Posterior cingulate gyrus (tissue), 11 donors: Measurements from ENCODE around the gene RAB43.

ENCODE experiments used
- DNase-seq, 10 donors: peaks; one replicate each; pipeline versions ENCODE4 v3.0.0 to v3.0.0-alpha.2; 2020 to 2021; ENCODE audit warnings: mixed read lengths in 3 of 10
- intact Hi-C: fragments of 100-400 bp; cut with DNase I; formaldehyde crosslinking; loops from one replicate; pipeline ENCODE4 v1.15.1; 2023

The RAB43 gene

GRCh38 chr3:129046732-129047552 lies 74.7 kb downstream of the RAB43 start:
- peak in 3 of 10 donors; percentile 66 to 71 (median 66) for DNase-seq
- intact Hi-C loops: no loop called here

- peak in 3 of 10 donors; percentile 61 to 70 (median 63) for DNase-seq
- intact Hi-C loops: no loop called here
Measured at GRCh38 chr3:129046037-129046731, 75.4 kb downstream of the RAB43 start.

- intact Hi-C loops: no loop called here
Measured at GRCh38 chr3:129045675-129046036, 75.9 kb downstream of the RAB43 start.

GRCh38 chr3:129040579-129041300 lies 80.9 kb downstream of the RAB43 start:
- intact Hi-C loops: no loop called here
- DNase-seq: no peak

More at GRCh38 chr3:129045675-129046036, 75.9 kb downstream of the RAB43 start:
- DNase-seq: peak in 1 of 10 donors; percentile 62

- intact Hi-C loops: no loop called here
- DNase-seq: no peak
Measured at GRCh38 chr3:129040039-129040336, 81.6 kb downstream of the RAB43 start.

- intact Hi-C loops: no loop called here
- peak in 2 of 10 donors; percentile 32 to 53 for DNase-seq
Measured at GRCh38 chr3:129039271-129040038, 82.1 kb downstream of the RAB43 start.

- no peak for DNase-seq
- intact Hi-C loops: no loop called here
Measured at GRCh38 chr3:129038121-129038855, 83.3 kb downstream of the RAB43 start.
